ENCODE measurements around the gene PIEZO2.
A peak's percentile ranks its signal among the peaks of the same experiment; 100 is the strongest.

PIEZO2 gene

GRCh38 chr18:10775026-10775425, 374.3 kb downstream of the PIEZO2 start:
- in situ Hi-C loops (cut with MboI; ENCODE audit: low pct_unique_long_range_greater_than_20kb, low sequenced_read_pairs, unreplicated experiment): loop anchor here (25.0 kb wide), 1 partner anchor 88 kb away; no protein-coding TSS in a partner anchor
- DNase-seq (ENCODE audit: low spot score): no peak

DNA sequence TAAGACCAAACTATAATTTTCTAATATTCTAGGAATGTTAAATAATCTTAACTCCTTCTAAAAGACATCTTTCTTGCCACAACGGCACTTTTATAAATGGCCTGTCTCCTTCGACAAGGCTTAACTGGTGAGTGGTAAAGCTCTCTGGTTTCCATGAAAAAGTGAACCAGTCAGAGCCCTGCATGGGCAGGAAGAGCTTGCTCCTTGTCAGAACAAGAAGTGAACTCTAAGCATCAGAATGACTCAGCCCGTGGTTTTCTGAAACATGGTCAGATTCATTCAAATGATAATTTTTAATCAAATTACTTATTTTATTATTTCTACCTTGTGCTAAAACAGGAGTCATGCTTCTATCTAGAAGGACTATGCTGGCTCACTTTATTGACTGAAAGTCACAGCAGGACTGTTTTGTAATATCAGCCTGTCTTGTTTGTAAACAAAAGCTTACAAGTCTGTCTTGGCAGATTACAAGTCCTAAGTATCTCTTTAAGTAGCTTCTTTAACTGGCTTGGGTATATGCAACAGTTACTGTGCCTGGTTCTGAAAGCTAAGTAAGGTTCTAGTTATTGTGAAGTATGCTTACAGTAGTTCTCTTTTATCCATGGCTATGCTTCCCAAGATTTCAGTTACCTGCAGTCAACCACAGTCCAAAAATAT, 378.2 kb downstream of the PIEZO2 start:
- DNase-seq (ENCODE audit: low spot score): peak; percentile 41
- TF ChIP-seq CTCF (IDR thresholded peaks at IDR 0.05; ENCODE audit: extremely low read depth, insufficient read depth, missing control alignments): no peak
- in situ Hi-C loops (cut with MboI; ENCODE audit: low pct_unique_long_range_greater_than_20kb, low sequenced_read_pairs, unreplicated experiment): no loop called here

More at GRCh38 chr18:10775026-10775425, 374.3 kb downstream of the PIEZO2 start:
- no peak for TF ChIP-seq CTCF (IDR thresholded peaks at IDR 0.05; ENCODE audit: extremely low read depth, insufficient read depth, missing control alignments)

- no peak for TF ChIP-seq CTCF (IDR thresholded peaks at IDR 0.05; ENCODE audit: extremely low read depth, insufficient read depth, missing control alignments)
- in situ Hi-C loops (cut with MboI; ENCODE audit: low pct_unique_long_range_greater_than_20kb, low sequenced_read_pairs, unreplicated experiment): no loop called here
Measured at GRCh38 chr18:10770264-10770663, 379.1 kb downstream of the PIEZO2 start.

GRCh38 chr18:10768221-10768620, 381.1 kb downstream of the PIEZO2 start:
- no peak for DNase-seq (ENCODE audit: low spot score)
- TF ChIP-seq CTCF (IDR thresholded peaks at IDR 0.05; ENCODE audit: extremely low read depth, insufficient read depth, missing control alignments): no peak
- in situ Hi-C loops (cut with MboI; ENCODE audit: low pct_unique_long_range_greater_than_20kb, low sequenced_read_pairs, unreplicated experiment): no loop called here

More at GRCh38 chr18:10770264-10770663, 379.1 kb downstream of the PIEZO2 start:
- DNase-seq (ENCODE audit: low spot score): no peak

GRCh38 chr18:10767658-10768057, 381.7 kb downstream of the PIEZO2 start:
- DNase-seq (ENCODE audit: low spot score): no peak
- no peak for TF ChIP-seq CTCF (IDR thresholded peaks at IDR 0.05; ENCODE audit: extremely low read depth, insufficient read depth, missing control alignments)
- in situ Hi-C loops (cut with MboI; ENCODE audit: low pct_unique_long_range_greater_than_20kb, low sequenced_read_pairs, unreplicated experiment): no loop called here

- no peak for DNase-seq (ENCODE audit: low spot score)
- in situ Hi-C loops (cut with MboI; ENCODE audit: low pct_unique_long_range_greater_than_20kb, low sequenced_read_pairs, unreplicated experiment): no loop called here
- no peak for TF ChIP-seq CTCF (IDR thresholded peaks at IDR 0.05; ENCODE audit: extremely low read depth, insufficient read depth, missing control alignments)
Measured at GRCh38 chr18:10760986-10761385, 388.4 kb downstream of the PIEZO2 start.

All from GM13977 (cell line).